ENCODE data around the gene LPCAT1. TPM values are rescaled to one million over a fixed set of nuclear protein-coding genes. Genes with fewer than 3 reads are reported as not detected.
A peak's percentile ranks its signal among the peaks of the same experiment; 100 is the strongest.
"Not testable (repeated sequence)": the region's sequence is repeated elsewhere in the genome, so short reads cannot be mapped to it uniquely, and the experiment has no call there.

LPCAT1 gene
- total RNA-seq, 3 donors from 2014 or later, result 19.4 to 39.3 (median 21.4) TPM

- Histone ChIP-seq H3K4me3 (no peak overlapping the region), H3K27ac (no peak overlapping the region), H3K9me3 (no peaks in the 10 kb centered on the region), H3K36me3 (peaks cover 7% of the 10 kb centered on the region), H3K4me1 (no peaks in the 10 kb centered on the region), H3K27me3 (no peaks in the 10 kb centered on the region)
- TF ChIP-seq POLR2A (IDR thresholded peaks at IDR 0.05) (no peak), CTCF (IDR thresholded peaks at IDR 0.05) (no peak), POLR2AphosphoS5 (IDR thresholded peaks at IDR 0.05) (no peak)
- peak in 1 of 2 donors; percentile 45 for DNase-seq (ENCODE audit: low spot score in 2 of 2)
- intact Hi-C loops (cut with DNase I; ENCODE audit: low total_unique reads), result no loop called here
Observed at GRCh38 chr5:1463326-1464095, 60.2 kb downstream of the LPCAT1 start.

DNA sequence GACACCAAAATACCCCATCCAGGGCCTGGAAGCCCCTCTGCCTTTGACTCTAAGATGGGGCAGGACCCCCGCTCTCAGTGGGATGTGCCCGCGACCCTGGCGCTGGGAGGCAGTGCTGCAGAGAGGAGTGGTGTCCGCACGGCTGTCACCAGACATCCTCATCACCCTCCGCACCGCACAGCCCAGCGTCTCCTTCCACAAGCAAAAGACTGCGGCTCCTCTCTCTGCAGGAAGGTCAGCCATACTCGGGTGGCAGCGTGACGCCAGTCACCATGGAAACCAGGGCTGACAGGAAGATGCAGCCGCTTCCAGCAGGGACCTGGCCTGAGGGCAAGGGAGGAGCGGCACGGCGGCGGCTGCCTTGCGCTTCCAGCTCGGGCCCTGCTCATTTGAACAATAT lies 61.4 kb downstream of the LPCAT1 start:
- Histone ChIP-seq H3K27me3 (no peaks in the 10 kb centered on the region), H3K9me3 (no peaks in the 10 kb centered on the region), H3K27ac (no peak overlapping the region), H3K36me3 (peaks cover 7% of the 10 kb centered on the region), H3K4me3 (no peak overlapping the region), H3K4me1 (no peaks in the 10 kb centered on the region)
- TF ChIP-seq POLR2AphosphoS5 (IDR thresholded peaks at IDR 0.05), result no peak
- TF ChIP-seq CTCF (IDR thresholded peaks at IDR 0.05), result no peak
- no peak for TF ChIP-seq POLR2A (IDR thresholded peaks at IDR 0.05)
- DNase-seq (ENCODE audit: low spot score in 2 of 2), result peak in 1 of 2 donors; percentile 47
- intact Hi-C loops (cut with DNase I; ENCODE audit: low total_unique reads), result no loop called here

DNA sequence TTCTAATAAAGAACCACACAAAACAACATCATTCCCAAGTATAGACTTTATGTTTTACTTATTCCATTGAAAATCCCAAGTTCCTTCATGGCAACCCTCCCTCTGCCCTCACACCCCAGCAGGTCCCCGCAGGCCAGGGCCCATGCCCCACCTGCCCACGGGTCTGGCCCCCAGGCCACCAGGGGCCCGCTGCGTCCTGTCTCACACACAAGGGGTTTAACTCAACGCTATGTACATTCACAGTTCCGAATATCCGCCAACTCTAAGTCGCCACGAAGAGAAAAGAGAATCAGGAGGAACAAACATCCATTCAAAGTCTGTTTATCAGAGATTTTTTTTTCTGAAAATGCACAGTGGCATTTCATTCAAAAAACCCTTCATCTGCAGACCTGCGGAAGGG lies 62.4 kb downstream of the LPCAT1 start:
- no peak for DNase-seq (ENCODE audit: low spot score in 2 of 2)
- H3K4me1 ChIP-seq, result no peaks in the 10 kb centered on the region
- H3K4me3 ChIP-seq, result no peak overlapping the region
- TF ChIP-seq CTCF (IDR thresholded peaks at IDR 0.05), result no peak
- TF ChIP-seq POLR2AphosphoS5 (IDR thresholded peaks at IDR 0.05), result no peak
- TF ChIP-seq POLR2A (IDR thresholded peaks at IDR 0.05), result no peak
- intact Hi-C loops (cut with DNase I; ENCODE audit: low total_unique reads), result no loop called here
- H3K9me3 ChIP-seq, result peaks cover 0 to 5% of the 10 kb centered on the region in 2 donors
- H3K27me3 ChIP-seq, result no peaks in the 10 kb centered on the region
- H3K36me3 ChIP-seq, result peaks cover 7% of the 10 kb centered on the region
- H3K27ac ChIP-seq, result no peak overlapping the region

DNA sequence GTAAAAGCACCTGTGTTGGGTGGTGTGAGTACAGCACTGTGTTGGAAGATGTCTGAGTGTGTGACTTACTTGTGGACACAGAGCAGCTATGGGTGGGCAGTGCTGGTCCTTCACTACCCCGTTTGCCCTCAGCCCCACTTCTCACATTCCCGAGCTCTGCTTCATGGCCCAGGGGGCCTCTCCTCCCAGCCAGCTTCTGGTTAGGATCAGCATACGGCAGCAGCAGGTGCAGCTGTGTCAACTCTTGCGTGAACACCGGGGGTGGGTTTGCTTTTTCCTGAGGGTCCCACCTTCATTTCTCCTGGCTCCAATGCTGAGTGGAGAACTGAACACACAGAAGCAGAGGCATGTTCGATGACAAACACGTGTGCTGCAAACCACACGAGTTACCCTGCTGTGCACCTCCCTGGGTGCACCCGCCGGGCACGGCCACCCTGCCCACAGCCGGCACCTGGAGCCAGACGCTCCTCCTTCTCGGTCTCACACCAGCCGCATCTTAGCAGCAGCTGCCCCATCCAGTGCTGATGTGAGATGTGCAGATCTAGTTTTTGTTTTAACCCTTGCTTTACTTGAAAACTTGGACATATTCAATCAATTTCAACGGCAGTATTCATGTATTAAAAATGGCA lies 63.6 kb downstream of the LPCAT1 start:
- Histone ChIP-seq H3K27ac (no peak overlapping the region), H3K4me1 (no peaks in the 10 kb centered on the region), H3K9me3 (peaks cover 6 to 13% of the 10 kb centered on the region in 2 donors), H3K36me3 (peaks cover 7% of the 10 kb centered on the region), H3K27me3 (no peaks in the 10 kb centered on the region), H3K4me3 (no peak overlapping the region)
- TF ChIP-seq CTCF (IDR thresholded peaks at IDR 0.05), result no peak
- no peak for TF ChIP-seq POLR2A (IDR thresholded peaks at IDR 0.05)
- no peak for TF ChIP-seq POLR2AphosphoS5 (IDR thresholded peaks at IDR 0.05)
- DNase-seq (ENCODE audit: low spot score in 2 of 2), result no peak
- intact Hi-C loops (cut with DNase I; ENCODE audit: low total_unique reads), result no loop called here

- peaks cover 8 to 15% of the 10 kb centered on the region in 2 donors for H3K9me3 ChIP-seq
- H3K27me3 ChIP-seq; H3K4me3 ChIP-seq; H3K4me1 ChIP-seq; intact Hi-C loops (cut with DNase I; ENCODE audit: low total_unique reads); DNase-seq (ENCODE audit: low spot score in 2 of 2); H3K36me3 ChIP-seq; H3K27ac ChIP-seq: not testable (repeated sequence)
Observed at GRCh38 chr5:1459435-1459834, 64.3 kb downstream of the LPCAT1 start.

DNA sequence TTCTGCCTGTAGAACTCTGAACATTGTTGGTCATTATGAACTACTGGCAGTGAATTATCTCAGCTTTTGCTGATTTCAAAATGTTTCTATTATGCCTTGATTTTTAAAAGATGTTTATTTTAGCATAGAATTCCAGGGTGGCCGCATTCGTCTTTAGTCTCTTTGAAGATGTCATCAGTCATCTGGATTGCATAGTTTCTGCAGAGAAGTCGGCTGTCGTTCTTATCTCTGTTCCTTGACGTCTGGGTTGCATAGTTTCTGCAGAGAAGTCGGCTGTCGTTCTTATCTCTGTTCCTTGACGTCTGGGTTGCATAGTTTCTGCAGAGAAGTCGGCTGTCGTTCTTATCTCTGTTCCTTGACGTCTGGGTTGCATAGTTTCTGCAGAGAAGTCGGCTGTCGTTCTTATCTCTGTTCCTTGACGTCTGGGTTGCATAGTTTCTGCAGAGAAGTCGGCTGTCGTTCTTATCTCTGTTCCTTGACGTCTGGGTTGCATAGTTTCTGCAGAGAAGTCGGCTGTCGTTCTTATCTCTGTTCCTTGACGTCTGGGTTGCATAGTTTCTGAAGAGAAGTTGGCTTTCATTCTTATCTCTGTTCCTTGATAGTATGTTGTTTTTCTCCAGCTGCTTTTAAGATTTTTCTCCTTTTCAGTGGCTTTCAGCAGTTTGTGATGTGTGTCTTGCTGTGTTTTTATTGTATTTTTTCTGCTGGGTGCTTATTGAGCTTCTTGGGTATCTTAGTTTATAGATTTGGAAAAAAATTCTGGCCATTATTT lies 67.5 kb downstream of the LPCAT1 start:
- intact Hi-C loops (cut with DNase I; ENCODE audit: low total_unique reads); H3K27me3 ChIP-seq; H3K4me1 ChIP-seq; H3K36me3 ChIP-seq; DNase-seq (ENCODE audit: low spot score in 2 of 2); H3K4me3 ChIP-seq; H3K27ac ChIP-seq: not testable (repeated sequence)
- peaks cover 15 to 34% of the 10 kb centered on the region in 2 donors for H3K9me3 ChIP-seq

All from breast epithelium (tissue), 4 donors.